H9 (cell line): ENCODE results near the gene SLC24A1. TPM values are rescaled to one million over a fixed set of nuclear protein-coding genes. Genes with fewer than 3 reads are reported as not detected.

ENCODE experiments used
- DNase-seq: peaks from one replicate; pipeline ENCODE4 v3.0.0-alpha.2; 2017
- H2AFZ ChIP-seq: one replicate; pipeline ENCODE4 v1.6.1; 2013; ENCODE audit warnings: mild to moderate bottlenecking, low read length, control low read depth, moderate library complexity
- H2AK5ac ChIP-seq: 2 replicates; pipeline ENCODE4 v1.6.1; 2013; ENCODE audit warnings: low read length, control low read depth, mixed read lengths; ENCODE audit not compliant: insufficient read length
- H2BK120ac ChIP-seq: one replicate; pipeline ENCODE4 v1.6.1; 2013; ENCODE audit warnings: low read depth, mild to moderate bottlenecking, low read length, control low read depth, inconsistent platforms; ENCODE audit not compliant: poor library complexity, severe bottlenecking
- H2BK12ac ChIP-seq: 2 replicates; pipeline ENCODE4 v1.6.1; 2013; ENCODE audit warnings: low read length, control low read depth, mixed read lengths, low read depth; ENCODE audit not compliant: insufficient read length
- H2BK15ac ChIP-seq: 2 replicates; pipeline ENCODE4 v1.6.1; 2013; ENCODE audit warnings: low read depth, low read length, control low read depth
- H2BK20ac ChIP-seq: one replicate; pipeline ENCODE4 v1.6.1; 2013; ENCODE audit warnings: low read depth, mild to moderate bottlenecking, low read length, control low read depth, inconsistent platforms; ENCODE audit not compliant: poor library complexity, severe bottlenecking
- H2BK5ac ChIP-seq: 2 replicates; pipeline ENCODE4 v1.6.1; 2013; ENCODE audit warnings: low read length, control low read depth, mixed read lengths; ENCODE audit not compliant: insufficient read length
- H3K14ac ChIP-seq: 2 replicates; pipeline ENCODE4 v1.6.1; 2013; ENCODE audit warnings: low read length, control low read depth; ENCODE audit not compliant: insufficient read depth
- H3K18ac ChIP-seq: 2 replicates; pipeline ENCODE4 v1.6.1; 2013; ENCODE audit warnings: low read depth, mild to moderate bottlenecking, mixed read lengths, low read length, control low read depth; ENCODE audit not compliant: insufficient read length
- H3K23ac ChIP-seq: 2 replicates; pipeline ENCODE4 v1.6.1; 2013; ENCODE audit warnings: low read length, control low read depth, mixed read lengths, low read depth; ENCODE audit not compliant: insufficient read length
- H3K23me2 ChIP-seq: 2 replicates; pipeline ENCODE4 v1.6.1; 2013; ENCODE audit warnings: low read depth, mild to moderate bottlenecking, mixed read lengths, low read length, control low read depth; ENCODE audit not compliant: insufficient read length, poor library complexity, severe bottlenecking
- H3K27ac ChIP-seq: 2 replicates; pipeline ENCODE4 v1.5.1; 2013; ENCODE audit warnings: low read length, control low read depth, mixed read lengths, low read depth; ENCODE audit not compliant: insufficient read length
- H3K27me3 ChIP-seq: 2 replicates; pipeline ENCODE4 v1.6.1; 2013; ENCODE audit warnings: low read length, control low read depth, inconsistent platforms; ENCODE audit not compliant: insufficient read depth
- H3K4ac ChIP-seq: 2 replicates; pipeline ENCODE4 v1.6.1; 2013; ENCODE audit warnings: low read depth, mild to moderate bottlenecking, control low read depth, inconsistent platforms, low read length, moderate library complexity
- H3K4me1 ChIP-seq: 2 replicates; pipeline ENCODE4 v1.6.1; 2013; ENCODE audit warnings: low read length, control low read depth, inconsistent platforms; ENCODE audit not compliant: insufficient read depth
- H3K4me2 ChIP-seq: 2 replicates; pipeline ENCODE4 v1.6.1; 2013; ENCODE audit warnings: low read length, control low read depth, mixed read lengths; ENCODE audit not compliant: insufficient read length, insufficient read depth
- H3K56ac ChIP-seq: 2 replicates; pipeline ENCODE4 v1.6.1; 2013; ENCODE audit warnings: low read depth, mild to moderate bottlenecking, mixed read lengths, low read length, control low read depth; ENCODE audit not compliant: insufficient read length
- H3K79me1 ChIP-seq: 2 replicates; pipeline ENCODE4 v1.6.1; 2013; ENCODE audit warnings: low read depth, mild to moderate bottlenecking, moderate library complexity, low read length, control low read depth, inconsistent platforms; ENCODE audit not compliant: insufficient read depth, poor library complexity, severe bottlenecking
- H3K79me2 ChIP-seq: 2 replicates; pipeline ENCODE4 v1.6.1; 2013; ENCODE audit warnings: low read length, control low read depth, inconsistent platforms; ENCODE audit not compliant: insufficient read depth
- H3K9ac ChIP-seq: 2 replicates; pipeline ENCODE4 v1.6.1; 2013; ENCODE audit warnings: low read length, control low read depth, mixed read lengths; ENCODE audit not compliant: insufficient read length; ENCODE audit errors: extremely low read depth
- H3K9me3 ChIP-seq: one replicate; pipeline ENCODE4 v1.6.1; 2013; ENCODE audit warnings: low read depth, low read length, inconsistent platforms; ENCODE audit not compliant: control insufficient read depth
- H3T11ph ChIP-seq: one replicate; pipeline ENCODE4 v1.6.1; 2013; ENCODE audit warnings: mild to moderate bottlenecking, low read length, control low read depth, inconsistent platforms
- H4K20me1 ChIP-seq: one replicate; pipeline ENCODE4 v1.6.1; 2013; ENCODE audit not compliant: control insufficient read depth, insufficient read length, insufficient read depth
- H4K5ac ChIP-seq: 2 replicates; pipeline ENCODE4 v1.6.1; 2013; ENCODE audit warnings: low read depth, mild to moderate bottlenecking, mixed read lengths, low read length, control low read depth; ENCODE audit not compliant: insufficient read length
- H4K8ac ChIP-seq: replicated peaks from 2 replicates; pipeline ENCODE4 v1.6.1; 2013; ENCODE audit warnings: low read length, control low read depth, mixed read lengths, low read depth; ENCODE audit not compliant: insufficient read length
- H4K91ac ChIP-seq: 2 replicates; pipeline ENCODE4 v1.6.1; 2013; ENCODE audit warnings: low read depth, mild to moderate bottlenecking, moderate library complexity, mixed read lengths, low read length, control low read depth; ENCODE audit not compliant: insufficient read length
- H3K27ac Mint-ChIP-seq, 3 experiments: 2 replicates in 2 of 3; 3 replicates in 1 of 3; pipeline ENCODE4 v1.8.0; 2020 to 2021; ENCODE audit warnings: mixed read lengths in 3 of 3, mild to moderate bottlenecking in 1 of 3, moderate library complexity in 1 of 3
- H3K27me3 Mint-ChIP-seq: 2 replicates; pipeline ENCODE4 v1.8.0; 2021; ENCODE audit warnings: low read depth, mild to moderate bottlenecking, moderate library complexity, mixed read lengths
- H3K36me3 Mint-ChIP-seq, 3 experiments: 2 replicates in 2 of 3; 3 replicates in 1 of 3; pipeline ENCODE4 v1.8.0; 2020 to 2021; ENCODE audit warnings: low read depth in 3 of 3, mixed read lengths in 3 of 3; ENCODE audit not compliant: insufficient read depth in 1 of 3
- H3K4me1 Mint-ChIP-seq, 2 experiments: 2 replicates each; pipeline ENCODE4 v1.8.0; 2020; ENCODE audit warnings: mixed read lengths in 2 of 2
- H3K4me3 Mint-ChIP-seq, 2 experiments: 2 replicates in 1 of 2; 3 replicates in 1 of 2; pipeline ENCODE4 v1.8.0; 2020 to 2021; ENCODE audit warnings: mild to moderate bottlenecking in 2 of 2, mixed read lengths in 2 of 2, moderate library complexity in 1 of 2
- H3K9me3 Mint-ChIP-seq, 2 experiments: 2 replicates in 1 of 2; 3 replicates in 1 of 2; pipeline ENCODE4 v1.8.0; 2020; ENCODE audit warnings: mild to moderate bottlenecking in 2 of 2, mixed read lengths in 2 of 2, moderate library complexity in 1 of 2
- total RNA-seq: library from RNA; stranded (reverse); gene quantifications from 2 replicates; pipeline ENCODE4 v1.2.1, GENCODE V29; 2021
- TF ChIP-seq, protein P1 (sequence below): fragments of 200-600 bp; sonication (generic); conservative IDR thresholded peaks from 3 replicates; pipeline ENCODE4 v1.8.0; 2021; ENCODE audit warnings: antibody characterized with exemption, mild to moderate bottlenecking

Gene SLC24A1
- total RNA-seq, 1 experiment from 2014 or later = 8.6 TPM

DNA sequence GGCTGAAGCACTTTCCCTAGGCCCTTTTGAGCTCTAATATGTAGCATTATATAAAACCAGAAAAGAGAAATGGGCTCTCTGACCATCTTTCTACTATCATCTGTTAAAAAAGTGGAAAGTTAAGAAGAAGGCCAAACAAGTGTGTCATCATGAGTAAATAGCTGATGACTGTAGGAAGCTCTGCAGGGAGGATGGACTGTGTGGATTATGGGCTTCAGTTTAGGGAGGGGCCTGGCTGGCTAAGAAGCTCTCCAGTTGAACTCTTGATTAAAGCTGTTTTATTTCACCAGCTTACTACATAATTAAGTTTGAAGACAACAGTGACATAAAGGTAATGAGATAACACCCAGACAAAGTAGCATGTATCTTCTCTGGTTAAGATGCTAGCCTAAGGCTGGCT, 41.5 kb upstream of the SLC24A1 start:
- no peak overlapping the region for H2AK5ac ChIP-seq
- no peak overlapping the region for H2BK20ac ChIP-seq
- no peaks in the 10 kb centered on the region for H3K27me3 ChIP-seq
- H3K79me2 ChIP-seq = no peaks in the 10 kb centered on the region
- no peak for DNase-seq
- Mint-ChIP-seq H3K4me1 (peaks cover 2 to 18% of the 10 kb centered on the region in 2 experiments; a peak in 2 of 4 replicates), H3K36me3 (peaks cover 11 to 79% (median 50%) of the 10 kb centered on the region in 3 experiments; a peak in 6 of 7 replicates), H3K9me3 (no peaks in the 10 kb centered on the region), H3K4me3 (no peak overlapping the region), H3K27ac (peak overlapping the region in 2 of 3 experiments; percentile 37 to 41; a peak in 3 of 7 replicates), H3K27me3 (no peaks in the 10 kb centered on the region)
- H2BK15ac ChIP-seq = no peak overlapping the region
- no peak overlapping the region for H4K91ac ChIP-seq
- no peak overlapping the region for H3K27ac ChIP-seq
- TF ChIP-seq, protein P1, sequence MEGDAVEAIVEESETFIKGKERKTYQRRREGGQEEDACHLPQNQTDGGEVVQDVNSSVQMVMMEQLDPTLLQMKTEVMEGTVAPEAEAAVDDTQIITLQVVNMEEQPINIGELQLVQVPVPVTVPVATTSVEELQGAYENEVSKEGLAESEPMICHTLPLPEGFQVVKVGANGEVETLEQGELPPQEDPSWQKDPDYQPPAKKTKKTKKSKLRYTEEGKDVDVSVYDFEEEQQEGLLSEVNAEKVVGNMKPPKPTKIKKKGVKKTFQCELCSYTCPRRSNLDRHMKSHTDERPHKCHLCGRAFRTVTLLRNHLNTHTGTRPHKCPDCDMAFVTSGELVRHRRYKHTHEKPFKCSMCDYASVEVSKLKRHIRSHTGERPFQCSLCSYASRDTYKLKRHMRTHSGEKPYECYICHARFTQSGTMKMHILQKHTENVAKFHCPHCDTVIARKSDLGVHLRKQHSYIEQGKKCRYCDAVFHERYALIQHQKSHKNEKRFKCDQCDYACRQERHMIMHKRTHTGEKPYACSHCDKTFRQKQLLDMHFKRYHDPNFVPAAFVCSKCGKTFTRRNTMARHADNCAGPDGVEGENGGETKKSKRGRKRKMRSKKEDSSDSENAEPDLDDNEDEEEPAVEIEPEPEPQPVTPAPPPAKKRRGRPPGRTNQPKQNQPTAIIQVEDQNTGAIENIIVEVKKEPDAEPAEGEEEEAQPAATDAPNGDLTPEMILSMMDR = no peak
- H3K4ac ChIP-seq = no peak overlapping the region
- H3K4me2 ChIP-seq = no peak overlapping the region
- no peaks in the 10 kb centered on the region for H4K20me1 ChIP-seq
- H2BK120ac ChIP-seq = no peak overlapping the region
- H3T11ph ChIP-seq = no peak overlapping the region
- no peak overlapping the region for H3K56ac ChIP-seq
- no peak overlapping the region for H3K18ac ChIP-seq
- no peaks in the 10 kb centered on the region for H3K79me1 ChIP-seq
- no peak overlapping the region for H3K9ac ChIP-seq
- H3K4me1 ChIP-seq = 0 out of 2 replicates have a peak, but pooled peaks cover 3% of the 10 kb centered on the region
- no peak overlapping the region for H4K8ac ChIP-seq
- no peak overlapping the region for H4K5ac ChIP-seq
- H2AFZ ChIP-seq = no peak overlapping the region
- no peak overlapping the region for H2BK5ac ChIP-seq
- no peak overlapping the region for H3K14ac ChIP-seq
- no peak overlapping the region for H2BK12ac ChIP-seq
- H3K23ac ChIP-seq = no peak overlapping the region
- no peaks in the 10 kb centered on the region for H3K9me3 ChIP-seq
- H3K23me2 ChIP-seq = no peaks in the 10 kb centered on the region
